T-cell (primary cell): ENCODE results near the gene RPS19. TPM values are rescaled to one million over a fixed set of nuclear protein-coding genes. Genes with fewer than 3 reads are reported as not detected.

ENCODE experiments used
- ATAC-seq, 4 experiments: fragments of 200-7000 bp in 3 of 4; fragments of 150-1000 bp in 1 of 4; cut with Tn5 transposase; replicated peaks in 1 of 4; 1 replicate in 3 of 4; 2 replicates in 1 of 4; pipeline ENCODE4 v1.10.0; 2021; ENCODE audit warnings: moderate library complexity in 3 of 4, mild to moderate bottlenecking in 2 of 4, moderate number of reproducible peaks in 1 of 4
- CTCF ChIA-PET, 2 donors: fragments of 300-600 bp; sonication (Branson Sonifier 250); formaldehyde crosslinking; loops; one replicate each; lab custom pipeline; 2022; ENCODE audit warnings: antibody characterized with exemption in 2 of 2; lab: Charles Lee
- POLR2A ChIA-PET, 2 donors: fragments of 300-600 bp; sonication (Branson Sonifier 250); formaldehyde crosslinking; loops; one replicate each; lab custom pipeline; 2022; ENCODE audit warnings: antibody characterized with exemption in 2 of 2; lab: Charles Lee
- DNase-seq, 35 experiments: peaks; one replicate each; pipeline versions ENCODE4 v3.0.0 to v3.0.0-alpha.2; 2013 to 2023
- H3K27ac ChIP-seq: one replicate; pipeline ENCODE4 v1.5.1; 2013; ENCODE audit warnings: low read length
- H3K27me3 ChIP-seq, 2 experiments: replicated peaks in 1 of 2; 1 replicate in 1 of 2; 2 replicates in 1 of 2; pipeline versions ENCODE4 v1.6.1 to v1.7.0; 2013; ENCODE audit warnings: low read length in 1 of 2, mixed read lengths in 1 of 2; ENCODE audit not compliant: control insufficient read depth in 2 of 2, insufficient read depth in 2 of 2; ENCODE audit errors: extremely low read depth in 1 of 2
- H3K36me3 ChIP-seq, 2 donors: 1 replicate in 1 of 2; 2 replicates in 1 of 2; pipeline versions ENCODE4 v1.6.1 to v1.7.0; 2013; ENCODE audit warnings: low read length in 1 of 2; ENCODE audit not compliant: control insufficient read depth in 2 of 2, insufficient read depth in 1 of 2; ENCODE audit errors: extremely low read depth in 1 of 2
- H3K4me1 ChIP-seq, 2 experiments: 1 replicate in 1 of 2; 2 replicates in 1 of 2; pipeline versions ENCODE4 v1.6.1 to v1.7.0; 2013; ENCODE audit warnings: low read length in 2 of 2, mixed read lengths in 1 of 2; ENCODE audit not compliant: insufficient read depth in 2 of 2, control insufficient read depth in 1 of 2; ENCODE audit errors: extremely low read depth in 1 of 2
- H3K4me3 ChIP-seq, 2 donors: 1 replicate in 1 of 2; 2 replicates in 1 of 2; pipeline versions ENCODE4 v1.5.1 to v1.7.0; 2013; ENCODE audit warnings: mild to moderate bottlenecking in 2 of 2, low read length in 1 of 2, moderate library complexity in 1 of 2; ENCODE audit not compliant: control insufficient read depth in 1 of 2; ENCODE audit errors: extremely low read depth in 1 of 2
- H3K9me3 ChIP-seq: 2 replicates; pipeline ENCODE4 v1.7.0; 2013
- H3K27ac Mint-ChIP-seq, 2 donors: one replicate each; pipeline ENCODE4 v1.8.0; 2020 to 2021; ENCODE audit warnings: mild to moderate bottlenecking in 2 of 2, mixed read lengths in 2 of 2
- H3K27me3 Mint-ChIP-seq, 2 donors: one replicate each; pipeline ENCODE4 v1.8.0; 2021 to 2022; ENCODE audit warnings: mixed read lengths in 2 of 2
- H3K36me3 Mint-ChIP-seq: one replicate; pipeline ENCODE4 v1.8.0; 2021; ENCODE audit warnings: mixed read lengths
- H3K4me1 Mint-ChIP-seq, 3 donors: one replicate each; pipeline ENCODE4 v1.8.0; 2020 to 2022; ENCODE audit warnings: mixed read lengths in 3 of 3, mild to moderate bottlenecking in 1 of 3
- H3K4me3 Mint-ChIP-seq, 3 donors: one replicate each; pipeline ENCODE4 v1.8.0; 2020 to 2022; ENCODE audit warnings: mild to moderate bottlenecking in 3 of 3, mixed read lengths in 3 of 3, moderate library complexity in 3 of 3
- H3K9me3 Mint-ChIP-seq, 3 donors: one replicate each; pipeline ENCODE4 v1.8.0; 2020 to 2022; ENCODE audit warnings: mixed read lengths in 3 of 3
- WGBS: methylation state at CpG from one replicate; pipeline ENCODE4 v1.1.5; 2013; ENCODE audit warnings: missing lambda C conversion rate; ENCODE audit not compliant: insufficient coverage; 5-methylcytosine and 5-hydroxymethylcytosine counted together
- total RNA-seq, 35 experiments: library from RNA in 6 of 35; stranded (reverse) in 6 of 35; fragments of 120-200 nt in 1 of 35; gene quantifications; one replicate each; pipeline versions ENCODE4 v1.2.1 to v1.2.4 and lab custom pipeline; 2013 to 2026

The RPS19 gene
- total RNA-seq, 5 donors from 2014 or later (not counting 1 experiment from before 2014, with no cell fraction given), result 3,043 to 4,286 (median 3,822) TPM

DNA sequence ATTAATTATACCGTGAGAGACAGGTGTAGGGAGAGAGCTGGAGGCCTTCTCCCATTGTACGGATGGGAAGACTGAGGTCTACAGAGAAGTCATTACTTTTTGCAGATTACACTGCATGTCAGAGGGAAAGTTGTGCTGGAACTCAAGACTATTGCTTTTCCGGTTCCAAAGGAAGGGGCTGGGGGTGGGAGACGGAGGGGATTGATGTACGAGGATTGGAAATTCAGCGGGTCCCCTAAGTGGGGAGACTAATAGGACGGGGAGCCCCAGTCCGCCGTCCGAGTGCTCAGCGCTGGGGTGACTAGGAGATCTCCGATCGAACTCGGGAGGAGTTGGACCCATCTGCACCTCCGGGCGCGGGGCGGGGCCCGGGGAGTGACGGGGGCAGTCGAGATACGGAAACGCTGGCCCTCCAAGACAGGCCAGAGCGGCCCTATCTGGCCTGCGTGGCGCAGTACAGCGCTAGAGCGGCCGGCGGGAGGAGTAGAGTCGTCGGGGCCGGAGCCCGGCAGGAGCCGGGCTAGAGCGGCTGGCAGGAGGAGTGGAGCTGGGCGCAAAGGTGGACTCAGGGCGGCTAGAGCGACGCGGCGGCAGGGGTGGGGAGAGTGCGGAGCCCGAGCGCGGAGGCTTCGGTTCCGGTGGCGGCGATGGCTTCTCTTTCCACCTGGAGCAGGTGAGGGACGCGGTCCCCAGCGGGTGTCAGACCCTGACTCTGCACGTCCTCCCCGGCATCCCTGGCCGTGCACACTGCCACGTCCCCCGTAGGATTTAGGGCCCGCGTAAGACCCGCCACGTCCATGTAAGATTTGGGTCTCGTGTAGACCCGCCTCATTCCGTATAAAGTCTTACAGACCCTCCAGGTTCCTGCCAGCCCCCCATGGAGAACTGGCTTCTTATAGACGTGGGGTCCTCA, 24.0 kb downstream of the RPS19 start:
- H3K27me3 Mint-ChIP-seq, result no peaks in the 10 kb centered on the region
- H3K4me3 ChIP-seq, result peak overlapping the region; percentile 78 to 99
- WGBS, result under 1% methylated on average over 65 of the region's 66 CpGs

DNA sequence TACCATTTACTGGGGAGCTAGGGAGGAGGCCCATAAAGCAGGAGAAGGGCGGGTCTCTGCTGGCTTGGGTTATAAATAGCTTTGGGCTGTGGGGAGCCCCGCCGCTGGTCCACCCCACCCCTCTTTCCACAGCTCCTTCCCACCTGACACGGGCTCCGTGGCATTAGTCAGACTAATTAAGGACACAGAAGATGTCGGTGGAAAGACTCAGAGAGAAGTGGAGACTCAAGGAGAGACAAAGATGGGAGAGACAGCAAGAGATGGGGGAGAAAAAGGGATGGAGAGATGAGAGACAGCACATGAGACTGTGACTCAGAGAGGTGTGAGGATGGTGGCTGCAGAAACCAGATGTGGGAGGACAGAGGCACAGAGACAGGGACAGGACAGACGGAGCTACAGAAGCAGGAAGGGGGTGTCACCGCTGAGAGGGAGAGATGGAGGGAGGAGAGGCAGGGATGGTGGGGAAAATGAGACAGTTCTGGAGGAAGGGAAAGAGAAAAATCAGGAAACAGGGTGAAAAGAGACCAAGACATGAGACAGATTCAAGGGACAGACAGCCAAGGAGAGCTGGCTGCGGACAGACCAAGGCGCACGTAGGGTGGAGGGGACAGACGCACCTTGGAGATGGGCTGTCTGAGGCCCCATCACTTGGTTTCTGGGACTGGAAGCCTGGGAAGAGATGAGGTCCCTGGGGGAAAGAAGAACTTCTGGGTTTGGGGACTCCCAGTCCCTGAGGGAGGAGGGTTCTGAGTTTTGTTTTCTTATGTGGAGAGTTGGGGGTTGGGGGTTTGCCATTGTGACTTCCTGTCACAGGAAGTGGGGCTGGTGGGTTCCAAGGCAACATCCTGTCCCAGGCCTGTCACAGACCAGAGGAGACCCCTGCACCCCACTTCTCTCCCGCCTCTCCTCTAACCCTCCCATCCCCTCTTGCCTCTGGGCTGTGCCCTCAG, 27.0 kb downstream of the RPS19 start:
- Mint-ChIP-seq H3K4me1 (peaks cover 60 to 73% (median 68%) of the 10 kb centered on the region in 3 donors), H3K9me3 (no peaks in the 10 kb centered on the region), H3K27ac (peak overlapping the region; percentile 97 to 98), H3K27me3 (no peaks in the 10 kb centered on the region), H3K4me3 (peak overlapping the region; percentile 88 to 98 (median 95)), H3K36me3 (peaks cover 51% of the 10 kb centered on the region)
- Histone ChIP-seq H3K4me3 (peak overlapping the region; percentile 78 to 99), H3K36me3 (peaks cover 4 to 50% of the 10 kb centered on the region in 2 donors), H3K9me3 (no peaks in the 10 kb centered on the region), H3K27me3 (no peaks in the 10 kb centered on the region), H3K4me1 (peaks cover 25 to 83% of the 10 kb centered on the region in 2 experiments), H3K27ac (peak overlapping the region; percentile 90)
- ChIA-PET POLR2A (interaction anchor here (0.6 to 1.9 kb wide), 5 partner anchors 11 to 28 kb away, joined by 3 to 12 read pairs (median 4); no protein-coding TSS in a partner anchor), CTCF (interaction anchor here (0.8 to 3.5 kb wide), 6 partner anchors 13 to 58 kb away, joined by 3 to 37 read pairs (median 4); partner anchors contain the start of gene RPS19 (in 1 of the 2))
- ATAC-seq, result peak; percentile 52 to 61 (median 58)
- peak; percentile 59 to 91 (median 82) for DNase-seq
- whole genome bisulfite sequencing, result 0% methylated on average over 8 of the region's 13 CpGs

More for the DNA sequence above, 24.0 kb downstream of the RPS19 start:
- Histone ChIP-seq H3K27me3 (no peaks in the 10 kb centered on the region), H3K27ac (peak overlapping the region; percentile 90), H3K9me3 (no peaks in the 10 kb centered on the region), H3K36me3 (peaks cover 0 to 21% of the 10 kb centered on the region in 2 donors), H3K4me1 (peaks cover 19 to 83% of the 10 kb centered on the region in 2 experiments)
- no peaks in the 10 kb centered on the region for H3K9me3 Mint-ChIP-seq
- POLR2A ChIA-PET, result interaction anchor here (0.5 to 1.1 kb wide), 3 partner anchors 9 to 20 kb away, joined by 3 to 6 read pairs (median 4); no protein-coding TSS in a partner anchor
- peak; percentile 61 to 92 (median 73) for DNase-seq
- peak; percentile 49 to 61 (median 58) for ATAC-seq
- peaks cover 37% of the 10 kb centered on the region for H3K36me3 Mint-ChIP-seq
- CTCF ChIA-PET, result interaction anchor here in 1 of 2 donors (1.0 to 1.9 kb wide), 2 partner anchors 9 to 11 kb away, joined by 3 to 9 read pairs; no protein-coding TSS in a partner anchor
- H3K27ac Mint-ChIP-seq, result peak overlapping the region; percentile 97 to 98
- H3K4me3 Mint-ChIP-seq, result peak overlapping the region; percentile 88 to 98 (median 95)
- H3K4me1 Mint-ChIP-seq, result peaks cover 54 to 74% (median 67%) of the 10 kb centered on the region in 3 donors

DNA sequence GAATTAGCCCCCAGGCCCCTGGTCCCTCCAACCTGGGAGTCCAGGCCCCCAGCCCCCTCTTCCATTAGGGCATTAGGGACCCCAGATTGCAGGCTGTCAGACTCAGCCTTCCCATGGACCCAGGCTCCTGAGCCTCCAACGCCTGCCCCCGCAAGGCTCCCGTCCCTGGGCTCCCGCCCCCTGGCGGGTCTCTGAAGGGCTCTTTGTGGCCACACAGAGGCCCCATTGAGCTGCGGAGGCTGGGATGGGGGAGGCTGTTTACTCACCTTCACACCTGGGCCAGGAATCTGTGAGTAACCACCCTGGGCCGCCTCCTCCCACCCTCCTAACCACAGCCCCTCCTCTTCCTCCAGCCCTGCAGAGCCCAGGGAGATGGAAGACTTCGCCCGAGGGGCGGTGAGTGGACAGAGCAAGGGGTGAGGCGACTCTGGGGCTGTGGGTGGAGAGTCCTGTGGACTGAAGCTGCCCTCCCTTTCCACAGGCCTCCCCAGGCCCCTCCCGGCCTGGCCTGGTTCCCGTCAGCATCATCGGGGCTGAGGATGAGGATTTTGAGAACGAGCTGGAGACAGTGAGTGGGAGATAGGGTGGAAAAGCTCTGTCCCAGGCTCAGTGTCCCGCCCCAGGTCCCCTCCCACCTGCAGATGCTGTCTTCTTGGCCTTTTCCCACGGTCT, 27.8 kb downstream of the RPS19 start:
- H3K27ac Mint-ChIP-seq, result peak overlapping the region; percentile 97 to 98
- peak; percentile 67 to 91 (median 81) for DNase-seq
- no peaks in the 10 kb centered on the region for H3K27me3 Mint-ChIP-seq
- Histone ChIP-seq H3K36me3 (peaks cover 9 to 58% of the 10 kb centered on the region in 2 donors), H3K27ac (peak overlapping the region; percentile 90), H3K27me3 (no peaks in the 10 kb centered on the region), H3K9me3 (no peaks in the 10 kb centered on the region), H3K4me1 (peaks cover 29 to 84% of the 10 kb centered on the region in 2 experiments), H3K4me3 (peak overlapping the region; percentile 78 to 99)
- CTCF ChIA-PET, result interaction anchor here (0.8 to 3.5 kb wide), 5 partner anchors 14 to 57 kb away, joined by 3 to 37 read pairs (median 4); partner anchors contain the start of gene RPS19 (in 1 of the 2)
- peak overlapping the region; percentile 88 to 98 (median 95) for H3K4me3 Mint-ChIP-seq
- 0% methylated on average over 2 of the region's 17 CpGs for WGBS
- H3K9me3 Mint-ChIP-seq, result no peaks in the 10 kb centered on the region
- ATAC-seq, result peak; percentile 58 to 62 (median 60)
- H3K4me1 Mint-ChIP-seq, result peaks cover 58 to 72% (median 62%) of the 10 kb centered on the region in 3 donors
- POLR2A ChIA-PET, result interaction anchor here in 1 of 2 donors (0.9 to 1.9 kb wide), 2 partner anchors 11 to 13 kb away, joined by 3 to 12 read pairs; no protein-coding TSS in a partner anchor
- H3K36me3 Mint-ChIP-seq, result peaks cover 47% of the 10 kb centered on the region

DNA sequence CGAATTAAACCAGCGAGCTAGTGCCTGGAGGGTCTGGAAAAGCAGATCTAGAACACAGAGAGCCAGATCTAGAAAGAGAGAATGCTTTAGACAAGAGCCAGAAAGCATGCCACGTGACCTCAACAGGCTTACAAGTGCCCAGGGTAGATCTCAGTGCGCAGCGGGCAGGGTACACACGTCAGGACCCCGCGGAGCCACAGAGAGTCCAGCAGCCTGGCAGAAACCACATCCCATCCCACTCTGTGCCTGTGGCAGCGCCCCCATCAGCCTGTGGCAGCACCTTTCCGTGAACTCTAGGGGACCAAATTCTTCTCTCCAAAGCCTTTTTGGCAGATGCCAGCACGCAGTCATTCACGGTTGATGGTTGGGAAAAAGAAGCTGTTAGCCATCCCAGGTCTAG, 28.9 kb downstream of the RPS19 start:
- peaks cover 31 to 90% of the 10 kb centered on the region in 2 experiments for H3K4me1 ChIP-seq

DNA sequence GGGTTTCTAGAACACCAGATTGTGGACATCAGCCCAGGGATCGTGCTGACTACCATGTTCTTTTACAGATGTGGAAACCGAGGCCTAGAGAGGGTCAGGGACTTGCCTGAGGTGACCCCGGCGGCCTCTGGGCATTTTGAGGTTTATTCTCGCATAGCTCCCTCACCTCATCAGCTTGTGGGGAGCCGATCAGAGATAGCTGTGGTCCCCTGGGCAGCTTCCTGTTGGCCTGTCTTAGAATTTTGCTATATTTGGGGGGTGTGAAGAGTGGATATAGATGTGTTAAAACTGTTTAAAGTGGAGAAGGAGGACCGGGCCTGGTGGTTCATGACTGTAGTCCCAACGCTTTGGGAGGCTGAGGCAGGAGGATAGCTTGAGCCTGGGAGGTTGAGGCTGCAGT, 29.8 kb downstream of the RPS19 start:
- no peak overlapping the region for H3K4me3 ChIP-seq
- ATAC-seq (no peak), DNase-seq (no peak)
- WGBS, result 83% methylated on average over 3 of the region's 8 CpGs
- H3K27me3 Mint-ChIP-seq, result no peaks in the 10 kb centered on the region
- peaks cover 33 to 95% of the 10 kb centered on the region in 2 experiments for H3K4me1 ChIP-seq
- H3K4me3 Mint-ChIP-seq, result peak overlapping the region; percentile 21 to 98 (median 95)
- H3K27ac ChIP-seq, result peak overlapping the region; percentile 90
- ChIA-PET POLR2A (interaction anchor here (0.5 to 0.7 kb wide), 4 partner anchors 17 to 230 kb away, joined by 3 to 9 read pairs (median 4); no protein-coding TSS in a partner anchor), CTCF (interaction anchor here (0.6 to 0.9 kb wide), 4 partner anchors 15 to 470 kb away, joined by 3 to 5 read pairs (median 4); no protein-coding TSS in a partner anchor)
- peak overlapping the region; percentile 97 to 98 for H3K27ac Mint-ChIP-seq
- peaks cover 50% of the 10 kb centered on the region for H3K36me3 Mint-ChIP-seq
- no peaks in the 10 kb centered on the region for H3K27me3 ChIP-seq
- H3K9me3 ChIP-seq, result no peaks in the 10 kb centered on the region
- peaks cover 66 to 80% (median 74%) of the 10 kb centered on the region in 3 donors for H3K4me1 Mint-ChIP-seq
- H3K9me3 Mint-ChIP-seq, result no peaks in the 10 kb centered on the region
- H3K36me3 ChIP-seq, result peaks cover 9 to 68% of the 10 kb centered on the region in 2 donors

More for the DNA sequence above, 28.9 kb downstream of the RPS19 start:
- Mint-ChIP-seq H3K4me3 (peak overlapping the region; percentile 88 to 98 (median 95)), H3K27me3 (no peaks in the 10 kb centered on the region), H3K9me3 (no peaks in the 10 kb centered on the region), H3K27ac (peak overlapping the region; percentile 97 to 98), H3K4me1 (peaks cover 62 to 76% (median 69%) of the 10 kb centered on the region in 3 donors), H3K36me3 (peaks cover 47% of the 10 kb centered on the region)
- Histone ChIP-seq H3K36me3 (peaks cover 9 to 63% of the 10 kb centered on the region in 2 donors), H3K4me3 (peak overlapping the region in 1 of 2 donors; percentile 99), H3K9me3 (no peaks in the 10 kb centered on the region), H3K27ac (peak overlapping the region; percentile 90), H3K27me3 (no peaks in the 10 kb centered on the region)
- DNase-seq (peak in 20 of 35 experiments; percentile 37 to 67 (median 50)), ATAC-seq (peak in 1 of 4 experiments; percentile 21)
- CTCF ChIA-PET, result interaction anchor here (0.9 to 3.5 kb wide), 4 partner anchors 15 to 42 kb away, joined by 3 to 37 read pairs (median 9); partner anchors contain the start of gene RPS19 (in 1 of the 2)
- POLR2A ChIA-PET, result no interaction called here
- 28% methylated on average over 10 of the region's 12 CpGs for whole genome bisulfite sequencing
